Right cardiac atrium (tissue), 5 donors: ENCODE measurements around the gene ST13. TPM values are rescaled to one million over a fixed set of nuclear protein-coding genes. Genes with fewer than 3 reads are reported as not detected.

Experiments
- ATAC-seq, 2 donors: fragments of 200-7000 bp; cut with Tn5 transposase; one replicate each; pipeline versions ENCODE4 v1.8.0 to v1.9.1; 2020; ENCODE audit warnings: moderate library complexity in 2 of 2, mild to moderate bottlenecking in 1 of 2
- DNase-seq, 3 donors: peaks; one replicate each; pipeline ENCODE4 v3.0.0-alpha.2; 2020
- H3K27ac ChIP-seq: one replicate; pipeline ENCODE4 v1.5.1; 2013; ENCODE audit warnings: mild to moderate bottlenecking, low read length, control low read depth, moderate library complexity
- H3K27me3 ChIP-seq: one replicate; pipeline ENCODE4 v1.6.1; 2013; ENCODE audit not compliant: control insufficient read depth, insufficient read depth
- H3K4me1 ChIP-seq: one replicate; pipeline ENCODE4 v1.6.1; 2013; ENCODE audit warnings: low read length; ENCODE audit not compliant: control insufficient read depth, insufficient read depth
- H3K4me3 ChIP-seq: one replicate; pipeline ENCODE4 v1.5.1; 2013; ENCODE audit warnings: low read length, control low read depth
- H3K9me3 ChIP-seq: one replicate; pipeline ENCODE4 v1.6.1; 2013; ENCODE audit warnings: low read length; ENCODE audit not compliant: control insufficient read depth
- WGBS: extraction: QIAGEN DNeasy Blood & Tissue Kit; methylation state at CpG from one replicate; pipeline ENCODE4 v1.1.7; 2013; 5-methylcytosine and 5-hydroxymethylcytosine counted together
- intact Hi-C, 4 donors: fragments of 100-400 bp; cut with DNase I; formaldehyde crosslinking; loops; one replicate each; pipeline versions ENCODE4 v1.11.0 to v1.14.0; 2022 to 2023
- polyA plus RNA-seq: library from polyadenylated mRNA; stranded (reverse); fragments of 200-250 nt; gene quantifications from one replicate; pipeline ENCODE4 v1.2.3, GENCODE V29; 2013
- total RNA-seq, 4 donors: library from RNA; stranded (reverse); fragmentation: NEBNext Ultra II Directional; extraction: Animal tissue kit (Norgen Biotek cat#: 25700); gene quantifications; one replicate each; pipeline ENCODE4 v1.2.1, GENCODE V29; 2021
- donor health status: healthy with polysubstance abuse.
- donor health status: DM: no; HTN: yes; CAD: no.
- donor health status: DM: no; HTN: no; CAD: no.
- donor health status: DM: no; HTN: yes; CAD: no; lungs with severe emphysema.
- donor health status: DM: yes; HTN: yes; CAD: no.

Gene ST13
- total and polyA plus RNA-seq, 5 donors, result 71.1 to 223 (median 191) TPM

DNA sequence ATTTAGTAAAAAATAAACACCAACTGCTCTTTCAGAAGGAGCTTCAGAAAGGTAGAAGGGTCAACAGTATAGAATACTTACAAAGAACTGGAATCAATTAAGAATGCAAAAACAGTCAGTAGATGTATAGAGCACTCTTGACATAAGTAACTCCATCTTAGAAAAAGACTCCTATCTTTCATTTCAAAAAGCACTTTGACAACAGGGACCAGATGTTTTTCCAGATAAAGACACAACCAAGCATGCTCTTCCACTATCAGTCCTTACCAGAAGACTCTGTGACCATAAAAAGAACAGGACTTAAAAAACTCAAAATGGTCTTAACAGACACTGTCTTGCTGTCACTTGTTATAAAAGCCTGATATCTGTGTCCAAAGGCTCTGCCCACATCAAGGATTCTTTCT lies 42.5 kb downstream of the ST13 start:
- Histone ChIP-seq H3K9me3 (no peaks in the 10 kb centered on the region), H3K27ac (no peak overlapping the region), H3K27me3 (no peaks in the 10 kb centered on the region), H3K4me3 (no peak overlapping the region), H3K4me1 (peaks cover 5% of the 10 kb centered on the region)
- DNase-seq, result no peak
- ATAC-seq, result no peak
- intact Hi-C loops, result no loop called here

DNA sequence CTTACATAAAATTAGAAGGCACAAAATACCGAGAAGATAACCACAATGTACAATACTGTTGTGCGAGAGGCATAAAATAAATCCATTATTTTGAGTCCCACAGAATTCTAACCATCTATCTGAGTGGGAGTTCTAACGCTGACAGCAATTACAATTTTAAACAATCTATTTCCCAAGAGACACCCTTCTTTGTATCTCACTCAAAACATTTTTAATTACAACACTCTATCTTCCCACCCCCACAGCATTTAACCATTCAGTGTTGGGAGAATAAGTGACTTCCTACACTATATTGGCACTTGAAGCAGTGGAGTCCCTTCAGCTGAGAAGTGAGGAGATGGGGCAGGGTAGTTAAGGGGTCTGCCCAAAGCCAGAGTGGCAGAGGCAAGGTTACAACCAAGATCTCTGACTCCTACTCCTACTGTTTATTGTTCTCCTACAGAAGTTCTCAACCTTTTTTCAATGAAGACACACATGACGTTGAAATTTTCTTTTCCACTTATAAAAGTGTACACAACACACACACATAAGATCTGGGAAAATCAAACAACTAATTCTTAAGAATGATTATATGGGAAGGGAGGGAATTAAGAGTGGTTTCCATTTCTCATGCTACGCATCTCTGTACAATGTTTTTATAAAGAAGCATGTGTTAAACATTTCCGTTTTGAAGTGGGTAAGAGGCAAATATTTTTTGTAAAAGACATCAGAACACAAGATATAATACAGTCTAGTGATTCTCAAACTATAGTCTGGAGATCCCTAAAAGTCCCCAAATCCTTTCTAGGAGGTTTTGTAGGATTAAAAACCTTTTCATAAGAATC lies 48.2 kb downstream of the ST13 start:
- intact Hi-C loops, result no loop called here
- H3K9me3 ChIP-seq, result no peaks in the 10 kb centered on the region
- no peak overlapping the region for H3K27ac ChIP-seq
- 57% methylated on average over 6 of the region's 6 CpGs for WGBS
- DNase-seq (no peak), ATAC-seq (no peak)
- H3K4me1 ChIP-seq, result peaks cover 2% of the 10 kb centered on the region
- no peak overlapping the region for H3K4me3 ChIP-seq
- no peaks in the 10 kb centered on the region for H3K27me3 ChIP-seq

DNA sequence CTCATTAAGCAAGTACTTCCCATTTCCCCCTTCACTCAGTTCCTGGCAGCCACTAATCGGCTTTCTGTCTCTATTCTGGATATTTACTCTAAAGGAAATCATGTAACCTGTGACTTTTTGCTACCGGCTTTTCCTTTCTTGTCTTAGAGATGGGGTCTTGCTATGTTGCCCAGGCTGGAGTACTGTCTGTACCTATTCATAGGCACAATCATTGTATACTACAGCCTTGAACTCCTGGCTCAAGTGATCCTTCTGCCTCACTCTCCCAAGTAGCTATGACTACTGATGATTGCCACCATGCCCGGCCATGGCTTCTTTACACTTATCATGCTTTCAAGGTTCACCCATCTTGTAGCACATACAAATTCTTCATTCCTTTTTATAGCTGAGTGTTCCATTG lies 49.7 kb downstream of the ST13 start:
- H3K27me3 ChIP-seq, result no peaks in the 10 kb centered on the region
- ATAC-seq, result no peak
- no peak for DNase-seq
- no peak overlapping the region for H3K4me3 ChIP-seq
- H3K4me1 ChIP-seq, result peaks cover 2% of the 10 kb centered on the region
- no peaks in the 10 kb centered on the region for H3K9me3 ChIP-seq
- intact Hi-C loops, result no loop called here
- no peak overlapping the region for H3K27ac ChIP-seq
- 72% methylated on average over 3 of the region's 3 CpGs for WGBS

DNA sequence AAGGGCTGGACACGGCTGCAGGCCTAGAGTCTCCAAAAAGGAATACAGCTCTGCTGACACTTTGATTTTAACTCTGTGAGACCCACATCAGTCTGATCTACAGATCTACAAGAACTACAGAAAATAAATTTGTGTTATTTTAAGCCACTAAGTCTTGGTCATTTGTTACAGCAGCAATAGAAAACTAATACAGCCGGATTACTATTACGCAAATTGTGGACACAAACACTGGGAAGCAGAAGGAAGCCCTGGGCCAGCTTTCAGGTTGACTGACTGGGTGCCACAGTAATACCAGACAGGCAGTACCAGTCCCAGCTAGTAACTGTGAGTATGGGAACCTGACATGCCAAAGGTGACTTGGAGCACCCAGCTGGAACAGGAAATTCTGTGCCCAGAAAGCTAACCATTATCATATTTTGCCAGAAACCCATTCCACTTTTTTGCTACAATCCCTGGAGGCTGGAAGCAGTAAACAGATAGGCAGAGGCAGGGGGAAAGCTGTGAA lies 50.7 kb downstream of the ST13 start:
- ATAC-seq (no peak), DNase-seq (no peak)
- peaks cover 2% of the 10 kb centered on the region for H3K4me1 ChIP-seq
- H3K9me3 ChIP-seq, result no peaks in the 10 kb centered on the region
- H3K27me3 ChIP-seq, result no peaks in the 10 kb centered on the region
- no peak overlapping the region for H3K4me3 ChIP-seq
- WGBS, result 87% methylated on average over 3 of the region's 3 CpGs
- intact Hi-C loops, result no loop called here
- H3K27ac ChIP-seq, result no peak overlapping the region

- no peaks in the 10 kb centered on the region for H3K27me3 ChIP-seq
- H3K9me3 ChIP-seq, result no peaks in the 10 kb centered on the region
- no peak overlapping the region for H3K27ac ChIP-seq
- 72% methylated on average over 4 of the region's 4 CpGs for WGBS
- peaks cover 2% of the 10 kb centered on the region for H3K4me1 ChIP-seq
- ATAC-seq (no peak), DNase-seq (no peak)
- intact Hi-C loops, result no loop called here
- H3K4me3 ChIP-seq, result no peak overlapping the region
These were observed 51.2 kb downstream of the ST13 start for GRCh38 chr22:40805239-40805638.

GRCh38 chr22:40803321-40803720 lies 53.1 kb downstream of the ST13 start:
- Histone ChIP-seq H3K27me3 (no peaks in the 10 kb centered on the region), H3K4me3 (no peak overlapping the region), H3K4me1 (peaks cover 2% of the 10 kb centered on the region), H3K27ac (no peak overlapping the region), H3K9me3 (no peaks in the 10 kb centered on the region)
- intact Hi-C loops, result no loop called here
- 78% methylated on average over 1 of the region's 1 CpG for WGBS
- no peak for ATAC-seq
- DNase-seq, result no peak

DNA sequence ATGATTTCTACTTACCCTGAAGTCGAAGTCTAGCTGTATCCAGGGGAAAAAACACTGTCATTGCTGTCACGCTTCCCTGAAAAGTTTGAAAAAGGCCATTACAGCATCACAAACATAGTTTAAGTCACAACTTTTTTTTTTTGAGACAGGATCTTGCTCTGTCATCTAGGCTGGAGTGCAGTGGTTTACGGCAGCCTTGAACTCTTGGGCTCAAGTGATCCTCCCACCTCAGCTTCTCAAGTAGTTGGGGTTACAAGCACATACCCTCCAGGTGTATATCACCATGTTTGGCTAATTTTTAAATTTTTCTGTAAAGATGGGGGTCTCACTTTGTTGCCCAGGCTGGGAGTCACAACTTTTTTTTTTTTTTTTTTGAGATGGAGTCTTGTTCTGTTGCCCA lies 57.4 kb downstream of the ST13 start:
- no peak overlapping the region for H3K27ac ChIP-seq
- no peak overlapping the region for H3K4me3 ChIP-seq
- no peaks in the 10 kb centered on the region for H3K27me3 ChIP-seq
- no peaks in the 10 kb centered on the region for H3K9me3 ChIP-seq
- no peak for DNase-seq
- intact Hi-C loops, result no loop called here
- WGBS, result 97% methylated on average over 3 of the region's 3 CpGs
- no peak for ATAC-seq
- H3K4me1 ChIP-seq, result peaks cover 2% of the 10 kb centered on the region

GRCh38 chr22:40797427-40797826 lies 59.0 kb downstream of the ST13 start:
- 98% methylated on average over 1 of the region's 1 CpG for WGBS
- no peaks in the 10 kb centered on the region for H3K9me3 ChIP-seq
- H3K4me1 ChIP-seq, result peaks cover 2% of the 10 kb centered on the region
- H3K27ac ChIP-seq, result no peak overlapping the region
- intact Hi-C loops, result no loop called here
- no peak for ATAC-seq
- H3K27me3 ChIP-seq, result no peaks in the 10 kb centered on the region
- DNase-seq, result no peak
- no peak overlapping the region for H3K4me3 ChIP-seq

DNA sequence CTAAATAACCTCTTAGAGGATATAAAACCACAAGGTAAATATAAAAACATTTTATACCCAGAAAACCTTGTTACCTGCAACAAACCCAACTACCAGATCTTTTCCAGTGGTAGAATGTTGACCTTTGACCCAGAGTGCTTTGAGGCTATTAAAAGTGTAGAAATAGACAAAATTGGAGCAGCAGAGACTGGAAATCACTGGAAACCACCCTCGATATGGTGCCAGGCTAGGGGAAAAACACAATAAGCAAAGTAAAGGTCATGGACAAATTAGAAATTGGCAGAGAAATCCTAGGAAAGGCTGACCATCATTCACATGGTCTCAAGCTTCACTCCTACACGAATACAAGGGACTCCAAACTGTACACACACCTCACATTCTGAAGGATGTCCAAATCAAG lies 64.0 kb downstream of the ST13 start:
- intact Hi-C loops, result no loop called here
- Histone ChIP-seq H3K4me3 (no peak overlapping the region), H3K4me1 (no peaks in the 10 kb centered on the region), H3K27ac (no peak overlapping the region), H3K9me3 (no peaks in the 10 kb centered on the region), H3K27me3 (no peaks in the 10 kb centered on the region)
- DNase-seq, result no peak
- ATAC-seq, result no peak
- WGBS, result 84% methylated on average over 2 of the region's 2 CpGs

- intact Hi-C loops, result no loop called here
- ATAC-seq, result no peak
- Histone ChIP-seq H3K27me3 (no peaks in the 10 kb centered on the region), H3K4me3 (no peak overlapping the region), H3K4me1 (no peaks in the 10 kb centered on the region), H3K27ac (no peak overlapping the region), H3K9me3 (no peaks in the 10 kb centered on the region)
- DNase-seq, result no peak
These were observed 65.2 kb downstream of the ST13 start for GRCh38 chr22:40791241-40791640.

DNA sequence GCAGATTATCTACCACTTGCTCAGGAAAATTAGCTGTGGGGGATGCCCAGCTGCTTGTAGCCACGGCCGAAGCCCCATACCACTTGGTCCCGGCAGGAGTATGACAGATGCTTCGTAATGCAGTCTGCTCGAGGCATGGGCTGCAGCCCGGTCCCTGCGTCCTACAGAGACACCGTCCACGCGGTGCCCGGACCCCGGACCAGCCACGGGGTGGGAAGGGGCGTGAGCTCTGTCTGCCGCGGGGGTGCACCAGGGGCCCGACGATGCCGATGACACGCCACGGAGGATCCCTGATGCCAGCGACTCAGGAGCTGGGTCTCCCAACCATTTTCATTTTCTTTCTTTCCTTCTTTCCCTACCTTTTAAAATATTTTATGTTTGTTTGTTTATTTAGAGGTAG lies 67.3 kb downstream of the ST13 start:
- H3K4me1 ChIP-seq, result no peaks in the 10 kb centered on the region
- H3K27me3 ChIP-seq, result no peaks in the 10 kb centered on the region
- intact Hi-C loops, result no loop called here
- no peak overlapping the region for H3K27ac ChIP-seq
- H3K9me3 ChIP-seq, result no peaks in the 10 kb centered on the region
- WGBS, result 97% methylated on average over 22 of the region's 22 CpGs
- DNase-seq (no peak), ATAC-seq (peak; percentile 32 to 41)
- H3K4me3 ChIP-seq, result no peak overlapping the region

GRCh38 chr22:40782521-40782920 lies 73.9 kb downstream of the ST13 start:
- intact Hi-C loops, result no loop called here
- H3K4me3 ChIP-seq, result no peak overlapping the region
- no peaks in the 10 kb centered on the region for H3K4me1 ChIP-seq
- ATAC-seq (no peak), DNase-seq (no peak)
- no peaks in the 10 kb centered on the region for H3K9me3 ChIP-seq
- H3K27ac ChIP-seq, result no peak overlapping the region
- WGBS, result 82% methylated on average over 3 of the region's 3 CpGs
- no peaks in the 10 kb centered on the region for H3K27me3 ChIP-seq
